Activated CD8-positive, alpha-beta memory T cell treated with anti-CD3 and anti-CD28 coated beads, Interleukin-2, amount 50 U/mL, for 48 hours (primary cell): ENCODE results near the gene LRCH1.

ENCODE experiments used
- DNase-seq: peaks from one replicate; pipeline ENCODE4 v3.0.0-alpha.2; 2020

LRCH1 gene

DNA sequence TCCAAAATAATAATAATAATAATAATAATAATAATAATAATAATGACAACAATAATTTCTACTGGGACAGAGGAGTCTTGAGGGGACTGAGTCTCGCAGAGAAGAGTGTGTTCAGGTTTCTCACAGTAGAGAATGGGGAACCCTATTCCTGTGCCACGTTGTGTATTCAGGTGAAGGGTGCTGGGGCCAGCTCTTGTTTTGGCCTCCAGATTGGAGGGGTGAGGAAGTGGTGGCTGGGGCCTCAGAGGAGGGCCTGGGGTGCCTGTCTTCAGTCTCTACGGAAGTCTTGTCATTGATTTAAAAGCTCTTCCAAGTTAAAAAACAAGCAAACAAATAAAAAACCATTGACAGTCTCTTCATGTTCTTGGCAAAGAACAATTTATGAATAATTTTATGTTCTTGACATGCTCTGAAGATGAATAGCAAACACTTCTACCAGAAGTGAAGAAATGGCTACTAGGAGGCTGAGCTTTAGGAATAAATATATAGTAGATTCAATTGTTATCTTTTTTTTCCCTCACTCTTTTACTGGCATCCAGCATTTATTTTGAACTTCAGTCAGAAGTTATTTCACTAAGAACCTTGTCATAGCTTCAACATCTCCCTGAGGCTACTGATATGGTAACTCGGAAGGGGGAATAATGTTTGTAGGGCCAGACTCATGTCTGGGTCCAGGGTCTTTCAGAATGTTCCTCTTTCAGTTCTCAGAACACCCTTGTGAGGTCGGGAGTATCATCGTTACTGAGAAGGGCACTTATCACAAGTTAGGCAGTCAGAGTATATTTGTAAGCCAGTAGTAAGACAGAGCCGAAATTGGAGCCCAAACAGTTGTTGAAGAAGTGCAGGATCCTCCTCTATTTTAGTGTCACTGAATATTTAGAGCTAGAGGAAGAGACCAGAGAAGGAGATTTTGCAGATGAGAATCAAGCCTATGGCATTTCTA is 13.1 kb downstream of the LRCH1 start:
- DNase-seq = no peak

GRCh38 chr13:46567671-46568070 is 14.7 kb downstream of the LRCH1 start:
- no peak for DNase-seq

DNA sequence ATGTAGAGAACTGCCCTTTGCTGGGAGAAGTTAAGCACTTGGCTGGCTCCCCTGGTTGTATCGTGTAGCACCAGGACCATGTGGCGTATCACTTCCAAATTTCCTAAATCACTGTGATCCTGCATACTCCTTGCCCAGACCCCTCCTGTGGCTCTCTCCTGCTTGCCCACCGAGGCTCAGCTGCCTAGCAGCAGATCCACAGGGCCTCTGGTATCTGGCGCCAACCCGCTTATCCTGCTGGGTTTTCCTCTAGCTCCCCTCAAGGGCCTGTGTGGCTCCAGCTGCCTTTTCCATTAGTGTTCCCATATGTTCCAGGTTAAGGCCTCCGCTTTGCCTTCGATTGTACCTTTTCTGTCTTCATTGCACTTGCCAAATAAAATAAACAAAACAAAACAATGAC is 16.5 kb downstream of the LRCH1 start:
- DNase-seq = no peak

- no peak for DNase-seq
Observed at GRCh38 chr13:46570273-46570672, 17.3 kb downstream of the LRCH1 start.

- DNase-seq = no peak
Observed at GRCh38 chr13:46571189-46571908, 18.4 kb downstream of the LRCH1 start.

- DNase-seq = no peak
Observed at GRCh38 chr13:46571909-46572595, 19.1 kb downstream of the LRCH1 start.

DNA sequence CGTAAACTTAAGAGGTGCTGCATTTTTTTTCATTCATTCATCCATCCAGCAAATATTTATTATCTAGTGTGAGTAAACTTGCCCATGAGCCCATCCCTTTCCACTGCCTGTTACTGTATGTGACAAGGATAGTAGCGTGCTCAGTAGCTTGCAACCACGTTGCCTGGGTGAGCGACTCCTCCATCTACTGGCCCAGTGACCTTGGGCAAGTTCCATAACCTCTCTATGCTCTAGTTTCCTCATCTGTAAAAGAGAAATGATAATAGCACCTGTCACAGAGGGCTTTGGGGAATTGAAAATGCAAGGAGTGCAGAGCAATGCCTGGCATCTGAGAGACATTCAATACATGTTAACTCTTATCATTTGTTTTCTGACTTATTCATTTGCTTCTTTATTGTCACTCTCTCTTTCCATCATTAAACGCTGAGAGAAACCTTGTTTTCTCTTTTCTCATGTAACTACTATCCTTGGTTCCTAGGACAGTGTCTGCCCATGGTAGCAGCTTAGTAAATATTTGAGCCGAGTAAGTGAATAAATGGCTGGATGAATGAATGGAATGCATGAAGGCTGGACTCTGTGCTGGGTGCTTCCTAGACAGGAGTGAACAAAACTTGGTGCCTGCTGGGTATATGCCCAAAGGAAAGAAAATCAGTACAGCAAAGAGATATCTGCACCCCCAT is 19.9 kb downstream of the LRCH1 start:
- no peak for DNase-seq

DNA sequence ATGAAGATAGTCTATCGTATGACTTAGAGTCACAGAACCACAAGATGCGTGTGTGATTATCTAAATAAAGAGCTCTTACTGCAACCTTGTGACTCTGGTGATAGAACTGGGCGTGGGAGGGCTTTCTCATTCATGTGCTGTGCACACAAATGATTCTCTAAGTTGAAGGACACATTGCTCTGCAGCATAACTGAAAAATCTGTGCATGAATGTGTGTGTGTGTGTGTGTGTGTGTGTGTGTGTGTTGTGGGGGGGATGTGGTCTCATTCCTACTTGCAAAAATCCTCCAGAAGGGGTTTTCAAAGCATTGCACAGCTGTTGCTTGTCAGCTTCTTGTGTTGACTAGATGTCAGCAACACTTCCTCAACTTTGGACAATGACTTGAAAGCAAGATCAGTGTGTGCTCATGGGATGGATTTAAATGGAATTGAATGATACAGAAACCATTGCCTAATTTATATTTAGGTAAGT is 22.4 kb downstream of the LRCH1 start:
- no peak for DNase-seq

- no peak for DNase-seq
Observed at GRCh38 chr13:46575818-46576221, 22.9 kb downstream of the LRCH1 start.

GRCh38 chr13:46576762-46577161 is 23.8 kb downstream of the LRCH1 start:
- DNase-seq = no peak

DNA sequence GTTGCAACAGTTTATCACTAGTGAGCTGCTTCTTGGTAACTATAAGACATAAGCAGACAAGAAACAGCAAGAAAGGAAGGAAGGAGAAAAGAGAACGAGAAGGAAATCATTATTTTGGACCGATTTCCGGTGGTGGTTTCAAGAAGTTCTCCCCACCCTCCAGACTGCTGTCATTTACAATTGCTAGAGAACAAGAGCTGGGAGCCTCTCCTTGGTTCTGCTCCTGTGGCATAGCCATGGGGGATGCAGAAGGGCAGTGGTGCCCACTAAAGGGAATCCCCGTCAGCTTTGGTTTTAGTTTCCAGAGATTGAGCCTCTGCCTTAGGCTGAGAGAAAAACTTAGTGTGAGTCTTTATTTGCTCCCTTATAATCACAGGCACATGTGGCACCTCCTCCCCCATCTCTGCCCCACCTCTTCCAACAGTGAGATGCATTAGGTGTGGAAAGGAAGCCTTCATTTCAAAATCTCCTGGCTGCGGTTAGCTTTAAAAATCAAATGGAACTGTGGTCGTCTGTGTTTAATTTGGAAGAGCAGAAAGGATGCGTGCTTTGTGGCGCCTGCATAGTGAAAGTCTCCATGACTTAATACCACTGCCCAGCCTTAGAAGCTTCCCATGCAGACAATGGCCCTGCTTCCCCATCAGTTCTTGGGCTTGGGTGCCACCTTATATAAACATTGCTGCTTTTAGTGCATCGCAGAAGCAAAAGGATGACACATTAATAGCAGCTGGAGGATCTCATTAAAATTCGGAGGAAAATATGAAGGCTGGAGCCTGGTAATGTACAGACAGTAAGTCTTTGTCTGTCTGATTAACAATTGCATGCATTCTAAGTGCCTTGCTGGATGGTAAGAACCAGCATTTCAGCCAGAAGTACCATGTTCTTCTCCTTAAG is 25.0 kb downstream of the LRCH1 start:
- DNase-seq = no peak

- no peak for DNase-seq
Observed at GRCh38 chr13:46578590-46578975, 25.6 kb downstream of the LRCH1 start.

DNA sequence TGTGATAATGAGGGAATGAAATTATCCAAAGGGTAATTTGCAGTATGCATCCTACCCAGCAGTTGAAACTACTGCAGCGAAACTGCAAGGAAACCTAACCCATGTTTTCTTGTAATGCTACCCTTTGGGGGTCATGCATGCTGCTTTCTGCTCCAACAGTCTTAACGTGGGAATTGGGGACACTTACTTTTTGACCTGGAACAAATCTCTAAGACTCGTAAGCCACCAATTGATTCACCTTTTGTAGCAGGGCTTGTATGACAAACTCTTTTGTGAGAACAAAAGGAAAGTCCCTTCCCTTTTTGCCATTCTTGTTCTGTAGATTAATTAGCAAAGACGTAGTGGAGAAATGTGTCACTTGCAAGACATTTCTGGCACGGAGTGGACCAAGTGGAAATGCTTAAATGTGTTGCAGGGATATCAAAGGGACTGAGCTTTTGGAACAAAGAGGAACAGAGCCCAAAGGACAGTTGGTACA is 27.4 kb downstream of the LRCH1 start:
- no peak for DNase-seq

GRCh38 chr13:46582190-46582589 is 29.2 kb downstream of the LRCH1 start:
- no peak for DNase-seq

- DNase-seq = no peak
Observed at GRCh38 chr13:46586751-46587514, 34.0 kb downstream of the LRCH1 start.

GRCh38 chr13:46587807-46588418 is 34.9 kb downstream of the LRCH1 start:
- DNase-seq = no peak

GRCh38 chr13:46592385-46592784 is 39.4 kb downstream of the LRCH1 start:
- DNase-seq = no peak

- DNase-seq = peak; percentile 70
Observed at GRCh38 chr13:46593398-46593797, 40.4 kb downstream of the LRCH1 start.

GRCh38 chr13:46594374-46595078 is 41.6 kb downstream of the LRCH1 start:
- no peak for DNase-seq
